H1 (cell line): ENCODE results near the gene CLNS1A. TPM values are rescaled to one million over a fixed set of nuclear protein-coding genes. Genes with fewer than 3 reads are reported as not detected.

Experiments used
- CTCF ChIA-PET: fragments of 300-600 bp; sonication (Branson Sonifier 250); formaldehyde crosslinking; loops from one replicate; lab custom pipeline; 2021; ENCODE audit not compliant: partially characterized antibody; lab: Charles Lee
- POLR2A ChIA-PET: fragments of 300-600 bp; sonication (Branson Sonifier 250); formaldehyde crosslinking; loops from one replicate; lab custom pipeline; 2021; ENCODE audit warnings: inconsistent platforms; ENCODE audit not compliant: partially characterized antibody; lab: Charles Lee
- DNase-seq, 2 experiments: peaks; one replicate each; pipeline versions ENCODE4 v3.0.0 to v3.0.0-alpha.2; 2010 to 2022; ENCODE audit warnings: low spot score in 2 of 2, low read depth in 1 of 2, mixed read lengths in 1 of 2
- FAIRE-seq: peaks from 2 replicates; lab custom pipeline; 2011; peaks lifted over from hg19 to GRCh38; lab: Jason Lieb, UNC
- H2AFZ ChIP-seq: 2 replicates; pipeline ENCODE4 v1.8.1; 2012; ENCODE audit warnings: low read length, inconsistent platforms
- H2AK5ac ChIP-seq: 2 replicates; pipeline ENCODE4 v1.6.1; 2013; ENCODE audit warnings: low read depth, low read length
- H2BK120ac ChIP-seq: replicated peaks from 2 replicates; pipeline ENCODE3; 2013; ENCODE audit warnings: low read depth, low read length, inconsistent platforms
- H2BK12ac ChIP-seq: 2 replicates; pipeline ENCODE4 v1.6.1; 2013; ENCODE audit warnings: low read depth, low read length
- H2BK15ac ChIP-seq: 2 replicates; pipeline ENCODE4 v1.6.1; 2013; ENCODE audit warnings: low read length
- H2BK20ac ChIP-seq: 2 replicates; pipeline ENCODE4 v1.6.1; 2013; ENCODE audit warnings: low read length
- H2BK5ac ChIP-seq: 2 replicates; pipeline ENCODE4 v1.6.1; 2013; ENCODE audit warnings: low read depth, low read length
- H3K14ac ChIP-seq: 2 replicates; pipeline ENCODE4 v1.6.1; 2013; ENCODE audit warnings: inconsistent platforms; ENCODE audit not compliant: insufficient read length
- H3K18ac ChIP-seq: 2 replicates; pipeline ENCODE4 v1.6.1; 2013; ENCODE audit warnings: low read length; ENCODE audit errors: extremely low read depth
- H3K23ac ChIP-seq: 2 replicates; pipeline ENCODE4 v1.6.1; 2013; ENCODE audit warnings: inconsistent platforms; ENCODE audit not compliant: insufficient read length
- H3K23me2 ChIP-seq: 2 replicates; pipeline ENCODE4 v1.6.1; 2013; ENCODE audit warnings: low read depth, low read length
- H3K27ac ChIP-seq: 2 replicates; pipeline ENCODE4 v1.6.1; 2011; ENCODE audit warnings: low read depth, low read length, inconsistent platforms
- H3K27me3 ChIP-seq, 4 experiments: replicated peaks in 1 of 4; 1 replicate in 1 of 4; 2 replicates in 3 of 4; pipeline versions ENCODE4 v1.6.1 to v1.8.1; 2011 to 2013; ENCODE audit warnings: low read length in 3 of 4, mild to moderate bottlenecking in 3 of 4, inconsistent platforms in 2 of 4, mixed read lengths in 2 of 4, moderate library complexity in 1 of 4; ENCODE audit not compliant: control insufficient read depth in 3 of 4, insufficient read depth in 3 of 4; ENCODE audit errors: extremely low read depth in 1 of 4
- H3K36me3 ChIP-seq, 4 experiments: 2 replicates each; pipeline versions ENCODE4 v1.6.1 to v1.8.1; 2011 to 2013; ENCODE audit warnings: mild to moderate bottlenecking in 4 of 4, low read length in 3 of 4, moderate library complexity in 2 of 4, control low read depth in 1 of 4, inconsistent platforms in 1 of 4; ENCODE audit not compliant: insufficient read depth in 4 of 4, control insufficient read depth in 2 of 4
- H3K4ac ChIP-seq: replicated peaks from 2 replicates; pipeline ENCODE3; 2013; ENCODE audit warnings: low read length, low read depth, mixed read lengths, inconsistent platforms; ENCODE audit not compliant: insufficient read length
- H3K4me1 ChIP-seq, 4 experiments: replicated peaks in 1 of 4; 1 replicate in 1 of 4; 2 replicates in 3 of 4; pipeline versions ENCODE4 v1.6.1 to v1.8.1; 2011 to 2013; ENCODE audit warnings: low read length in 3 of 4, inconsistent platforms in 2 of 4, mixed read lengths in 1 of 4; ENCODE audit not compliant: insufficient read depth in 4 of 4, control insufficient read depth in 3 of 4
- H3K4me2 ChIP-seq, 2 experiments: 2 replicates each; pipeline versions ENCODE4 v1.6.1 to v1.8.1; 2011 to 2013; ENCODE audit warnings: low read depth in 2 of 2, low read length in 2 of 2, control low read depth in 1 of 2, inconsistent platforms in 1 of 2, mild to moderate bottlenecking in 1 of 2; ENCODE audit not compliant: insufficient read depth in 1 of 2
- H3K4me3 ChIP-seq, 4 experiments: fragments of 200-600, 300-600 bp in 1 of 4; sonication (generic), shearing (Covaris generic), sonication (Bioruptor Twin) in 1 of 4; 2 replicates each; pipeline versions ENCODE4 v1.5.1 to v1.8.1; 2011 to 2016; ENCODE audit warnings: low read length in 4 of 4, low read depth in 3 of 4, control low read depth in 2 of 4, inconsistent platforms in 2 of 4, mild to moderate bottlenecking in 2 of 4, mixed read lengths in 1 of 4, moderate library complexity in 1 of 4; ENCODE audit not compliant: insufficient read depth in 2 of 4; ENCODE audit errors: extremely low read depth in 1 of 4
- H3K56ac ChIP-seq: replicated peaks from 2 replicates; pipeline ENCODE3; 2013; ENCODE audit warnings: low read depth, mild to moderate bottlenecking, mixed read lengths, low read length, inconsistent platforms; ENCODE audit not compliant: insufficient read length
- H3K79me1 ChIP-seq: 2 replicates; pipeline ENCODE4 v1.6.1; 2013; ENCODE audit warnings: low read depth, low read length, control low read depth
- H3K79me2 ChIP-seq, 2 experiments: 2 replicates each; pipeline versions ENCODE4 v1.6.1 to v1.8.1; 2012 to 2013; ENCODE audit warnings: low read length in 2 of 2, mild to moderate bottlenecking in 2 of 2, inconsistent platforms in 1 of 2; ENCODE audit not compliant: insufficient read depth in 2 of 2, control insufficient read depth in 1 of 2
- H3K9ac ChIP-seq, 4 experiments: replicated peaks in 1 of 4; 1 replicate in 1 of 4; 2 replicates in 3 of 4; pipeline versions ENCODE4 v1.6.1 to v1.8.1; 2011 to 2013; ENCODE audit warnings: low read depth in 3 of 4, low read length in 3 of 4, control low read depth in 2 of 4, mild to moderate bottlenecking in 2 of 4, moderate library complexity in 2 of 4, inconsistent platforms in 1 of 4; ENCODE audit errors: extremely low read depth in 1 of 4
- H3K9me3 ChIP-seq, 2 experiments: 2 replicates each; pipeline versions ENCODE4 v1.6.1 to v1.8.1; 2012 to 2013; ENCODE audit warnings: mild to moderate bottlenecking in 2 of 2, moderate library complexity in 2 of 2, control low read depth in 1 of 2, inconsistent platforms in 1 of 2, low read depth in 1 of 2, low read length in 1 of 2, mixed read lengths in 1 of 2; ENCODE audit not compliant: insufficient read depth in 2 of 2
- H4K20me1 ChIP-seq, 2 experiments: replicated peaks in 1 of 2; 2 replicates each; pipeline versions ENCODE3 to v1.8.1; 2011 to 2013; ENCODE audit warnings: inconsistent platforms in 2 of 2, low read length in 2 of 2, mild to moderate bottlenecking in 1 of 2; ENCODE audit not compliant: insufficient read depth in 2 of 2, control insufficient read depth in 1 of 2
- H4K5ac ChIP-seq: 2 replicates; pipeline ENCODE4 v1.6.1; 2013; ENCODE audit warnings: low read length, low read depth, mixed read lengths, inconsistent platforms; ENCODE audit not compliant: insufficient read length
- H4K8ac ChIP-seq: 2 replicates; pipeline ENCODE4 v1.8.0; 2013; ENCODE audit warnings: mild to moderate bottlenecking, moderate library complexity, low read length, inconsistent platforms; ENCODE audit not compliant: insufficient read depth; ENCODE audit errors: extremely low read depth
- H4K91ac ChIP-seq: replicated peaks from 2 replicates; pipeline ENCODE3; 2013; ENCODE audit warnings: low read length, mixed read lengths, inconsistent platforms; ENCODE audit not compliant: insufficient read length
- BACH1 ChIP-seq: IDR thresholded peaks from 2 replicates; pipeline ENCODE4 v1.6.1; 2012; ENCODE audit warnings: low read length, improper control_type of control experiment
- BRCA1 ChIP-seq: IDR thresholded peaks from 2 replicates; pipeline ENCODE4 v1.6.1; 2012; ENCODE audit warnings: low read depth, low read length, improper control_type of control experiment
- FOSL1 ChIP-seq: IDR thresholded peaks from 2 replicates; pipeline ENCODE4 v1.6.1; 2011; ENCODE audit warnings: mild to moderate bottlenecking, low read depth, low read length, moderate library complexity; ENCODE audit not compliant: insufficient read depth
- HDAC2 ChIP-seq, 2 experiments: fragments of 300-600 bp in 1 of 2; sonication (generic) in 1 of 2; IDR thresholded peaks; 2 replicates each; pipeline ENCODE4 v1.6.1; 2011 to 2012; ENCODE audit warnings: low read depth in 2 of 2, low read length in 2 of 2, mild to moderate bottlenecking in 2 of 2, moderate library complexity in 2 of 2, borderline replicate concordance in 1 of 2, inconsistent platforms in 1 of 2
- JUN ChIP-seq: IDR thresholded peaks from 2 replicates; pipeline ENCODE4 v1.6.1; 2011; ENCODE audit warnings: low read depth, mild to moderate bottlenecking, improper control_type of control experiment, low read length
- KDM4A ChIP-seq: IDR thresholded peaks from one replicate; pipeline ENCODE4 v1.7.1; 2012; ENCODE audit warnings: low read depth, mild to moderate bottlenecking, moderate library complexity, low read length, inconsistent platforms; ENCODE audit not compliant: severe bottlenecking
- MAFK ChIP-seq: IDR thresholded peaks from 2 replicates; pipeline ENCODE4 v1.6.1; 2012; ENCODE audit warnings: low read depth, mild to moderate bottlenecking, improper control_type of control experiment, low read length
- NANOG ChIP-seq: IDR thresholded peaks from 2 replicates; pipeline ENCODE4 v1.6.1; 2011; ENCODE audit warnings: low read length, low read depth, mild to moderate bottlenecking, inconsistent platforms; ENCODE audit not compliant: insufficient read depth, poor library complexity, severe bottlenecking
- NRF1 ChIP-seq: IDR thresholded peaks from 2 replicates; pipeline ENCODE4 v1.6.1; 2011; ENCODE audit warnings: mild to moderate bottlenecking, low read depth, low read length, improper control_type of control experiment
- POLR2AphosphoS5 ChIP-seq: IDR thresholded peaks from 2 replicates; pipeline ENCODE4 v1.6.1; 2011; ENCODE audit warnings: low read depth, low read length
- SP2 ChIP-seq: IDR thresholded peaks from 2 replicates; pipeline ENCODE4 v1.6.1; 2012; ENCODE audit warnings: mild to moderate bottlenecking, low read length, inconsistent platforms
- ZNF274 ChIP-seq: IDR thresholded peaks from 2 replicates; pipeline ENCODE4 v1.7.0; 2012; ENCODE audit warnings: low read length, borderline replicate concordance; ENCODE audit errors: extremely low read depth
- WGBS, 2 experiments: shearing (Covaris generic) in 1 of 2; methylation state at CpG; one replicate each; pipeline versions ENCODE4 v1.1.6 to v1.1.7; 2013 to 2015; ENCODE audit warnings: low lambda C conversion rate in 2 of 2, mixed read lengths in 2 of 2, inconsistent platforms in 1 of 2, low coverage in 1 of 2, missing lambda C conversion rate in 1 of 2; ENCODE audit not compliant: insufficient replicate concordance in 2 of 2, insufficient coverage in 1 of 2, insufficient read length in 1 of 2; ENCODE audit errors: extremely low coverage in 1 of 2, missing lambda C conversion rate in 1 of 2; 5-methylcytosine and 5-hydroxymethylcytosine counted together
- polyA plus RNA-seq, 7 experiments: library from polyadenylated mRNA; depleted of rRNA in 3 of 7; stranded (reverse) in 5 of 7; unstranded in 2 of 7; fragments of >200 nt in 5 of 7; fragments of 200-250 nt in 2 of 7; gene quantifications; 1 replicate in 5 of 7; 2 replicates in 1 of 7; 4 replicates in 1 of 7; pipeline versions ENCODE4 v1.2.1 to v1.2.3, GENCODE V29; 2011 to 2013; ENCODE audit warnings: missing spikeins in 2 of 7, mixed read lengths in 2 of 7
- total RNA-seq: library from RNA; stranded (reverse); fragmentation: NEBNext Ultra II Directional; extraction: Animal tissue kit (Norgen Biotek cat#: 25700); gene quantifications from 2 replicates; pipeline ENCODE4 v1.2.1, GENCODE V29; 2021
- TF ChIP-seq, protein P1 (sequence below): IDR thresholded peaks from 2 replicates; pipeline ENCODE4 v1.6.1; 2012; ENCODE audit warnings: low read length, inconsistent platforms

CLNS1A gene
- total and polyA plus RNA-seq, 2 of the 8 experiments (the other 6 are each of a cell fraction or from before 2014, with no cell fraction given) = 136 to 177 TPM

DNA sequence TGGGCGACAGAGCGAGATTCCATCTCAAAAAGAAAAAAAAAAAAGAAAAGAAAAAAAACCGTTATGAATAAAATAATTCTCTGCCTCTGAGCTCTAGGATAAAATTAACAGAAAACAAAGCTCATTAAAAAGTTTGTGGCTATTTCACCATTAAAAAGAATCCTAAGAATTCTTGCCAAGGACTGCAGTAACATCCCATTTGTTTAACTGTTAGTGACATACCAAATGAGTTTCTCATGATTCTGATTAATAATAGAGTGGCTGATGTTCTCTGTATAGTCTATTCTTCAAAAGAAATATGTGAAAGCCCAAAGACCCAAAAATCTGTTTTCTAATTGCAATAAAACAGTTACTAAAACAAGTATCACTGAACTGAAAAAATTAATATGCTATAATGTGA lies 19.7 kb downstream of the CLNS1A start:
- no peak overlapping the region for H3K18ac ChIP-seq
- FAIRE-seq = no peak
- no peak overlapping the region for H2BK20ac ChIP-seq
- H2AK5ac ChIP-seq = no peak overlapping the region
- ChIA-PET CTCF (interaction anchor here (1.1 to 2.8 kb wide), 7 partner anchors 11 to 422 kb away, joined by 3 to 17 read pairs (median 4); no protein-coding TSS in a partner anchor), POLR2A (no interaction called here)
- H3K27ac ChIP-seq = no peak overlapping the region
- H4K5ac ChIP-seq = no peak overlapping the region
- no peaks in the 10 kb centered on the region for H3K4me1 ChIP-seq
- no peak overlapping the region for H3K14ac ChIP-seq
- no peak for DNase-seq
- no peak overlapping the region for H3K4me2 ChIP-seq
- TF ChIP-seq FOSL1 = no peak
- TF ChIP-seq NANOG = no peak
- TF ChIP-seq HDAC2 (IDR thresholded peaks at IDR 0.05; ENCODE audit: borderline replicate concordance in 1 of 2, low read depth in 2 of 2, low read length in 2 of 2) = no peak
- no peak for TF ChIP-seq SP2
- TF ChIP-seq BACH1 = no peak
- no peak for TF ChIP-seq BRCA1
- no peak for TF ChIP-seq MAFK
- TF ChIP-seq JUN = no peak
- TF ChIP-seq, protein P1, sequence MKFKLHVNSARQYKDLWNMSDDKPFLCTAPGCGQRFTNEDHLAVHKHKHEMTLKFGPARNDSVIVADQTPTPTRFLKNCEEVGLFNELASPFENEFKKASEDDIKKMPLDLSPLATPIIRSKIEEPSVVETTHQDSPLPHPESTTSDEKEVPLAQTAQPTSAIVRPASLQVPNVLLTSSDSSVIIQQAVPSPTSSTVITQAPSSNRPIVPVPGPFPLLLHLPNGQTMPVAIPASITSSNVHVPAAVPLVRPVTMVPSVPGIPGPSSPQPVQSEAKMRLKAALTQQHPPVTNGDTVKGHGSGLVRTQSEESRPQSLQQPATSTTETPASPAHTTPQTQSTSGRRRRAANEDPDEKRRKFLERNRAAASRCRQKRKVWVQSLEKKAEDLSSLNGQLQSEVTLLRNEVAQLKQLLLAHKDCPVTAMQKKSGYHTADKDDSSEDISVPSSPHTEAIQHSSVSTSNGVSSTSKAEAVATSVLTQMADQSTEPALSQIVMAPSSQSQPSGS = no peak
- TF ChIP-seq KDM4A = no peak
- TF ChIP-seq NRF1 = no peak
- TF ChIP-seq POLR2AphosphoS5 = no peak
- TF ChIP-seq ZNF274 = no peak
- no peaks in the 10 kb centered on the region for H3K27me3 ChIP-seq
- H2BK5ac ChIP-seq = no peak overlapping the region
- H4K91ac ChIP-seq = no peak overlapping the region
- no peaks in the 10 kb centered on the region for H4K20me1 ChIP-seq
- no peak overlapping the region for H3K4me3 ChIP-seq
- H2AFZ ChIP-seq = no peak overlapping the region
- H3K9ac ChIP-seq = no peak overlapping the region
- no peaks in the 10 kb centered on the region for H3K9me3 ChIP-seq
- H3K36me3 ChIP-seq = peaks cover 9 to 75% (median 41%) of the 10 kb centered on the region in 4 experiments
- no peak overlapping the region for H2BK120ac ChIP-seq
- H3K56ac ChIP-seq = no peak overlapping the region
- H3K79me2 ChIP-seq = no peaks in the 10 kb centered on the region
- no peak overlapping the region for H4K8ac ChIP-seq
- no peaks in the 10 kb centered on the region for H3K23me2 ChIP-seq
- no peak overlapping the region for H2BK12ac ChIP-seq
- no peak overlapping the region for H3K4ac ChIP-seq
- H3K79me1 ChIP-seq = no peaks in the 10 kb centered on the region
- WGBS, 2 experiments = no CpG with 5 or more reads among the region's 3 CpGs
- H3K23ac ChIP-seq = no peak overlapping the region
- H2BK15ac ChIP-seq = no peak overlapping the region
